Mesendoderm (in vitro differentiated cells): ENCODE data around the gene MAPK9.

Source experiments
- DNase-seq: peaks from one replicate; pipeline ENCODE4 v3.0.0; 2013
- H2AK5ac ChIP-seq: 2 replicates; pipeline ENCODE4 v1.6.1; 2013; ENCODE audit warnings: low read length, inconsistent platforms
- H2BK120ac ChIP-seq: 2 replicates; pipeline ENCODE4 v1.6.1; 2013; ENCODE audit warnings: low read depth, mild to moderate bottlenecking, low read length, moderate library complexity, mixed read lengths
- H2BK15ac ChIP-seq: replicated peaks from 2 replicates; pipeline ENCODE4 v1.6.1; 2013; ENCODE audit warnings: low read depth, mild to moderate bottlenecking, moderate library complexity
- H2BK5ac ChIP-seq: 2 replicates; pipeline ENCODE4 v1.6.1; 2013; ENCODE audit warnings: low read length, inconsistent platforms
- H3K18ac ChIP-seq: 2 replicates; pipeline ENCODE4 v1.6.1; 2013; ENCODE audit warnings: mild to moderate bottlenecking, low read length, mixed read lengths
- H3K23ac ChIP-seq: one replicate; pipeline ENCODE4 v1.6.1; 2013; ENCODE audit warnings: low read length
- H3K27ac ChIP-seq: 2 replicates; pipeline ENCODE4 v1.5.1; 2013; ENCODE audit warnings: low read depth, mild to moderate bottlenecking, inconsistent platforms, low read length, moderate library complexity
- H3K27me3 ChIP-seq: 2 replicates; pipeline ENCODE4 v1.6.1; 2013; ENCODE audit warnings: low read length, control low read depth, mild to moderate bottlenecking, inconsistent platforms; ENCODE audit not compliant: insufficient read depth, poor library complexity
- H3K36me3 ChIP-seq: 2 replicates; pipeline ENCODE4 v1.6.1; 2013; ENCODE audit warnings: low read length, inconsistent platforms; ENCODE audit not compliant: control insufficient read depth, insufficient read depth
- H3K4ac ChIP-seq: one replicate; pipeline ENCODE4 v1.6.1; 2013; ENCODE audit warnings: low read depth, mild to moderate bottlenecking, low read length, moderate library complexity
- H3K4me1 ChIP-seq: 2 replicates; pipeline ENCODE4 v1.6.1; 2013; ENCODE audit warnings: low read depth, low read length, inconsistent platforms; ENCODE audit not compliant: control insufficient read depth
- H3K4me2 ChIP-seq: 2 replicates; pipeline ENCODE4 v1.6.1; 2013; ENCODE audit warnings: low read length
- H3K4me3 ChIP-seq: 2 replicates; pipeline ENCODE4 v1.5.1; 2013; ENCODE audit warnings: mild to moderate bottlenecking, low read length
- H3K56ac ChIP-seq: one replicate; pipeline ENCODE4 v1.6.1; 2013; ENCODE audit warnings: low read length
- H3K79me1 ChIP-seq: 2 replicates; pipeline ENCODE4 v1.6.1; 2013; ENCODE audit warnings: low read length, inconsistent platforms
- H3K79me2 ChIP-seq: 2 replicates; pipeline ENCODE4 v1.6.1; 2013; ENCODE audit warnings: mild to moderate bottlenecking, low read length; ENCODE audit not compliant: control insufficient read depth, insufficient read depth
- H3K9ac ChIP-seq: 2 replicates; pipeline ENCODE4 v1.6.1; 2013; ENCODE audit warnings: low read length, inconsistent platforms
- H4K5ac ChIP-seq: one replicate; pipeline ENCODE4 v1.6.1; 2013; ENCODE audit warnings: low read length
- H4K8ac ChIP-seq: one replicate; pipeline ENCODE4 v1.6.1; 2013; ENCODE audit warnings: low read depth, mild to moderate bottlenecking, control low read depth, low read length, moderate library complexity
- WGBS: extraction: QIAGEN DNeasy Blood & Tissue Kit; methylation state at CpG from one replicate; pipeline ENCODE4 v1.1.7; 2013; ENCODE audit warnings: low lambda C conversion rate, missing lambda C conversion rate; ENCODE audit not compliant: insufficient coverage; ENCODE audit errors: extremely low coverage; 5-methylcytosine and 5-hydroxymethylcytosine counted together

MAPK9 gene

DNA sequence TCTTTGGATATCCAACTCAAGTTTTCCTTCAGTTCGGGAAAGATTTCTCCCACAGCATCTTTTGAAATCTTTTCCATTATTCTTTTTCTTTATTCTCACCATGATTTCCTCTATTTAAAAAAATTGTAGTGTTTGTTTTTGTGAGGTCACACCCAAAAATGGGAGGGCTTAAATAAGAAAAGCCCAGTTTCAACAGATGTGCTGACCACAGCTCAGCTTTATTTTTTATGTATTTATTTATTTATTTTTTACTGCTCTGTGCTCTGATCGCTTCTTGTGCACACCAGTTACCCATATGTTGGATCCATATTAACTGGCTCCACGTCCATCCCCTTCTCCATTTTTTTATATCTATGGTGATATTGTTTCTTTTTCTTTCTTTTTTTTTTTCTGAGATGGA, 41.0 kb upstream of the MAPK9 start:
- H3K4me3 ChIP-seq = no peak overlapping the region
- H2BK15ac ChIP-seq = no peak overlapping the region
- no peak overlapping the region for H3K4ac ChIP-seq
- H3K56ac ChIP-seq = no peak overlapping the region
- H2BK5ac ChIP-seq = no peak overlapping the region
- no peak overlapping the region for H2AK5ac ChIP-seq
- no peak overlapping the region for H4K8ac ChIP-seq
- H3K27ac ChIP-seq = no peak overlapping the region
- H3K4me2 ChIP-seq = no peak overlapping the region
- DNase-seq = no peak
- H4K5ac ChIP-seq = no peak overlapping the region
- WGBS = no CpG with 5 or more reads among the region's 3 CpGs
- H3K27me3 ChIP-seq = no peaks in the 10 kb centered on the region
- no peak overlapping the region for H3K23ac ChIP-seq
- H3K9ac ChIP-seq = no peak overlapping the region
- H3K79me1 ChIP-seq = peaks cover 2% of the 10 kb centered on the region
- no peak overlapping the region for H3K18ac ChIP-seq
- H3K4me1 ChIP-seq = peaks cover 12% of the 10 kb centered on the region
- H3K79me2 ChIP-seq = no peaks in the 10 kb centered on the region
- peaks cover 17% of the 10 kb centered on the region for H3K36me3 ChIP-seq
- no peak overlapping the region for H2BK120ac ChIP-seq

DNA sequence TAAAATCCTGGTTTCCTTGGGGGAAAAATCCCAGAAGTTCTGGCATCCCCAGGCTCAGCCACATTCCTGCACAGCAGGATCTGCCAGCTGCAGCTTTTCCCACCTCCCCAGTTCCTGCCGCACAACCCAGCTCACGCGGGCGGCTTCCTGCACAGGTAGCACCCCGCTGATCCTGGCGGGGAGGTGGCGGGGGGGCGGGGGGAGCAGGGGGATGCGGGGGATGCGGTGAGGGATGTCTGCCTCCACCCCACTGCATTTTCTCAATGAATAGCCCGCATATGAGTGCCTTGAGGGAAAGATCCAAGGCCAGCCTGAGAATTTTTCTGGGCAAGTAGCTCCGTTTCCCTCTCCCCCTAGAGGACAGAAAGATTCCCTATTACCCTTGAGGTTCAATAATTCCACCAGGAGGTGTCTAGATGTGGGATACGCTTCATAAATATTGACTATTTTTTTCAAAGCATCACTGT, 40.2 kb upstream of the MAPK9 start:
- no peak overlapping the region for H3K4me3 ChIP-seq
- peak overlapping the region; percentile 93 for H3K56ac ChIP-seq
- H3K79me2 ChIP-seq = no peaks in the 10 kb centered on the region
- H3K18ac ChIP-seq = peak overlapping the region; percentile 88
- no peak overlapping the region for H2AK5ac ChIP-seq
- H3K4ac ChIP-seq = no peak overlapping the region
- H2BK15ac ChIP-seq = no peak overlapping the region
- H3K23ac ChIP-seq = no peak overlapping the region
- peaks cover 12% of the 10 kb centered on the region for H3K4me1 ChIP-seq
- no CpG with 5 or more reads among the region's 13 CpGs for WGBS
- peaks cover 2% of the 10 kb centered on the region for H3K79me1 ChIP-seq
- H2BK5ac ChIP-seq = peak overlapping the region; percentile 100
- H3K27me3 ChIP-seq = no peaks in the 10 kb centered on the region
- H3K9ac ChIP-seq = no peak overlapping the region
- no peak overlapping the region for H2BK120ac ChIP-seq
- no peak overlapping the region for H4K8ac ChIP-seq
- peak overlapping the region; percentile 93 for H4K5ac ChIP-seq
- no peak overlapping the region for H3K4me2 ChIP-seq
- peaks cover 17% of the 10 kb centered on the region for H3K36me3 ChIP-seq
- H3K27ac ChIP-seq = peak overlapping the region; percentile 99
- peak; percentile 96 for DNase-seq

DNA sequence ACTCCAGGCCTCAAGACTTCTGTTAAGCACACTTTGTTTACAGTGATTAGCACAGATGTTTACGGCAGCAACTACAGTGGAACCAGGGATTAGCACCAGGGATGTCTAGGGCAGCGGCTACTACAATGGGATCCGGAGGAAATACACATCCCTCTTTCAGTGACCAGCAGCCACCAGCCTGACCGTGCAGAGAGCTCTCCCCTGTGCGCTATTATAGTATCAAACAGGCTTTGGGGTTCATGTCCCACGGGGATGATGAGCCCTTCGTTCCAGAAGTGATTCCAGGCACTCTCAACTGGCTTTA, 39.7 kb upstream of the MAPK9 start:
- Histone ChIP-seq H3K4me2 (peak overlapping the region; percentile 47), H2BK120ac (peak overlapping the region; percentile 66), H3K23ac (peak overlapping the region; percentile 98), H4K8ac (no peak overlapping the region), H3K9ac (peak overlapping the region; percentile 71), H2BK15ac (no peak overlapping the region), H2AK5ac (peak overlapping the region; percentile 98), H3K27me3 (no peaks in the 10 kb centered on the region), H3K4me3 (no peak overlapping the region), H3K79me1 (peaks cover 2% of the 10 kb centered on the region), H2BK5ac (peak overlapping the region; percentile 100), H3K36me3 (peaks cover 17% of the 10 kb centered on the region), H3K79me2 (no peaks in the 10 kb centered on the region), H3K18ac (peak overlapping the region; percentile 88), H3K27ac (peak overlapping the region; percentile 99), H3K4ac (no peak overlapping the region), H4K5ac (peak overlapping the region; percentile 93), H3K4me1 (peaks cover 12% of the 10 kb centered on the region), H3K56ac (peak overlapping the region; percentile 93)
- peak; percentile 97 for DNase-seq
- WGBS = no CpG with 5 or more reads among the region's 7 CpGs

GRCh38 chr5:180330810-180331646, 39.1 kb upstream of the MAPK9 start:
- peak overlapping the region; percentile 93 for H3K56ac ChIP-seq
- H2AK5ac ChIP-seq = peak overlapping the region; percentile 64
- DNase-seq = peak; percentile 90
- no peak overlapping the region for H2BK15ac ChIP-seq
- H2BK5ac ChIP-seq = peak overlapping the region; percentile 75
- no peak overlapping the region for H4K5ac ChIP-seq
- no peaks in the 10 kb centered on the region for H3K79me2 ChIP-seq
- peaks cover 2% of the 10 kb centered on the region for H3K79me1 ChIP-seq
- peak overlapping the region; percentile 5 for H2BK120ac ChIP-seq
- peaks cover 12% of the 10 kb centered on the region for H3K4me1 ChIP-seq
- H3K18ac ChIP-seq = peak overlapping the region; percentile 42
- H3K4ac ChIP-seq = peak overlapping the region; percentile 26
- H3K27me3 ChIP-seq = no peaks in the 10 kb centered on the region
- WGBS = no CpG with 5 or more reads among the region's 16 CpGs
- H3K27ac ChIP-seq = peak overlapping the region; percentile 99
- no peak overlapping the region for H3K4me3 ChIP-seq
- H3K36me3 ChIP-seq = peaks cover 17% of the 10 kb centered on the region
- no peak overlapping the region for H3K23ac ChIP-seq
- no peak overlapping the region for H4K8ac ChIP-seq
- peak overlapping the region; percentile 48 for H3K9ac ChIP-seq
- H3K4me2 ChIP-seq = no peak overlapping the region

DNA sequence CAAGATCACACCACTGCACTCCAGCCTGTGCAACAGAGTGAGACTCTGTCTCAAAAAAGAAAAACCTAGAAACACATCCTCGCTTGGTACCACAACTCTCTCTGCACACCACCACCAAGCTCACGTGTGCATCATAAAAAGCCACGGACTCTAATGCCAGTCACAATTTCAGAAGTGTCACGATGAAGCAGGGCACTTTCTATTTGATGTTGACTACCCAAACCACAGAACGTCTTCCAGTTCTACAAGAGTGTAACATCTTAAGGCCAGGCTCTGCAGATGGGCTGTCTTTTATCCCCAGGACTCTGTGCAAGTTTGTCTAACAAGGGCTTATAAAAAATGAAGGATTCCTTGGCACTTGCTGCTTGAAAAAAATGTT, 38.4 kb upstream of the MAPK9 start:
- H4K5ac ChIP-seq = no peak overlapping the region
- H3K4me3 ChIP-seq = no peak overlapping the region
- H3K4me2 ChIP-seq = no peak overlapping the region
- H2BK5ac ChIP-seq = no peak overlapping the region
- peaks cover 12% of the 10 kb centered on the region for H3K36me3 ChIP-seq
- H3K18ac ChIP-seq = no peak overlapping the region
- peaks cover 12% of the 10 kb centered on the region for H3K4me1 ChIP-seq
- H3K79me2 ChIP-seq = no peaks in the 10 kb centered on the region
- H3K79me1 ChIP-seq = peaks cover 2% of the 10 kb centered on the region
- no peak overlapping the region for H3K9ac ChIP-seq
- H2BK120ac ChIP-seq = peak overlapping the region; percentile 32
- WGBS = no CpG with 5 or more reads among the region's 5 CpGs
- peak overlapping the region; percentile 99 for H3K27ac ChIP-seq
- H3K56ac ChIP-seq = peak overlapping the region; percentile 17
- no peaks in the 10 kb centered on the region for H3K27me3 ChIP-seq
- DNase-seq = no peak
- H2AK5ac ChIP-seq = no peak overlapping the region
- no peak overlapping the region for H3K4ac ChIP-seq
- H4K8ac ChIP-seq = no peak overlapping the region
- H3K23ac ChIP-seq = no peak overlapping the region
- no peak overlapping the region for H2BK15ac ChIP-seq
